ENCODE data around the gene KRT83. TPM values are rescaled to one million over a fixed set of nuclear protein-coding genes. Genes with fewer than 3 reads are reported as not detected.
"Not testable (repeated sequence)": the region's sequence is repeated elsewhere in the genome, so short reads cannot be mapped to it uniquely, and the experiment has no call there.

Gene KRT83
- total and polyA plus RNA-seq, 3 donors from 2014 or later: 0.39 to 1.2 (median 0.44) TPM

DNA sequence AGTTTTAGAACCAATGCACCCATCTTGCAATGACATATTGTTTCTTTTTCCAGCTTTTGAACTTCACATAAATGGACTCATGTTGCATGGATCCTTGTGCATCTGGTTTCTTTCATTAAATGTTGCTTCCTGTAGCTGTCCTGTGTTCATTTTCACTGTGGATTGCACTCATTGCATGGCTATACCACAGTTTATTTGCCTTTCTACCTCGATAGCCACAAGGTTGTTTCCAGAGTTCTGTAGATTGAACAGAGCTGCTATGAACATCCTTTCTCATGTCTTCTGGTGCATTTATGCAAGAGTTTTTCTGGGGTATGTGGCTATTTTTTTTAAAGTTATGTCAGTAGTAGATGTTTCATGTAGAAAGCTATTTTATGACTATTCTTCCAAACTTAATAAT, 26.4 kb downstream of the KRT83 start:
- 80 to 82% methylated on average over 1 of the region's 1 CpG for WGBS, 2 donors

DNA sequence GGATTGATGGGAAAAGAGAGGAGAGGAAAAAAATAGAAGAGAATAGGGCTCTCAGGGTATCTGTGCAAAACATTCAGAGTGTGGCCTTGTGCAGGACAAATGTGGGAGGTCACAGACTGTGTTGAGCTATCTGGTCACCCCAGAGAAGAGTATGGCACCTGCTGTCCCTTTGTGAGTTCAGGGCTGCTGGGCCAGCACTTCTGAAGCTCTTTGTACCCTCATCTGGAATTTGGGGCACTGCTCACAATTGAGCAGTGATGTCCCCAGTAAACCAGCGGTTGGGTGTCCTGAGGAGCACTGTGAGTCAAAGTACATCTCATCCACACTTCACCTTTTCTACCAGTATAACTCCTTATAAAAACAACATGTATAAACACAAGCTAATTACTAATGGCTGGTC, 27.3 kb downstream of the KRT83 start:
- Histone ChIP-seq H3K9me3 (no peaks in the 10 kb centered on the region), H3K27me3 (no peaks in the 10 kb centered on the region), H3K4me1 (no peaks in the 10 kb centered on the region), H3K4me3 (no peak overlapping the region), H3K36me3 (ENCODE audit: low read depth, missing control alignments) (no peaks in the 10 kb centered on the region), H3K27ac (no peak overlapping the region)
- WGBS, 2 donors: 83 to 100% methylated on average over 1 of the region's 1 CpG
- intact Hi-C loops (cut with DNase I; ENCODE audit: low total_unique reads): no loop called here
- DNase-seq: no peak
- TF ChIP-seq POLR2A (IDR thresholded peaks at IDR 0.05): no peak
- TF ChIP-seq, protein P1, sequence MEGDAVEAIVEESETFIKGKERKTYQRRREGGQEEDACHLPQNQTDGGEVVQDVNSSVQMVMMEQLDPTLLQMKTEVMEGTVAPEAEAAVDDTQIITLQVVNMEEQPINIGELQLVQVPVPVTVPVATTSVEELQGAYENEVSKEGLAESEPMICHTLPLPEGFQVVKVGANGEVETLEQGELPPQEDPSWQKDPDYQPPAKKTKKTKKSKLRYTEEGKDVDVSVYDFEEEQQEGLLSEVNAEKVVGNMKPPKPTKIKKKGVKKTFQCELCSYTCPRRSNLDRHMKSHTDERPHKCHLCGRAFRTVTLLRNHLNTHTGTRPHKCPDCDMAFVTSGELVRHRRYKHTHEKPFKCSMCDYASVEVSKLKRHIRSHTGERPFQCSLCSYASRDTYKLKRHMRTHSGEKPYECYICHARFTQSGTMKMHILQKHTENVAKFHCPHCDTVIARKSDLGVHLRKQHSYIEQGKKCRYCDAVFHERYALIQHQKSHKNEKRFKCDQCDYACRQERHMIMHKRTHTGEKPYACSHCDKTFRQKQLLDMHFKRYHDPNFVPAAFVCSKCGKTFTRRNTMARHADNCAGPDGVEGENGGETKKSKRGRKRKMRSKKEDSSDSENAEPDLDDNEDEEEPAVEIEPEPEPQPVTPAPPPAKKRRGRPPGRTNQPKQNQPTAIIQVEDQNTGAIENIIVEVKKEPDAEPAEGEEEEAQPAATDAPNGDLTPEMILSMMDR (IDR thresholded peaks at IDR 0.05): no peak

More for the DNA sequence above, 26.4 kb downstream of the KRT83 start:
- no peak for DNase-seq
- intact Hi-C loops (cut with DNase I; ENCODE audit: low total_unique reads): no loop called here
- no peaks in the 10 kb centered on the region for H3K4me1 ChIP-seq
- H3K27me3 ChIP-seq: no peaks in the 10 kb centered on the region
- H3K27ac ChIP-seq: no peak overlapping the region
- no peak overlapping the region for H3K4me3 ChIP-seq
- no peaks in the 10 kb centered on the region for H3K36me3 ChIP-seq (ENCODE audit: low read depth, missing control alignments)
- TF ChIP-seq, protein P1 (IDR thresholded peaks at IDR 0.05): no peak
- TF ChIP-seq POLR2A (IDR thresholded peaks at IDR 0.05): no peak
- no peaks in the 10 kb centered on the region for H3K9me3 ChIP-seq

DNA sequence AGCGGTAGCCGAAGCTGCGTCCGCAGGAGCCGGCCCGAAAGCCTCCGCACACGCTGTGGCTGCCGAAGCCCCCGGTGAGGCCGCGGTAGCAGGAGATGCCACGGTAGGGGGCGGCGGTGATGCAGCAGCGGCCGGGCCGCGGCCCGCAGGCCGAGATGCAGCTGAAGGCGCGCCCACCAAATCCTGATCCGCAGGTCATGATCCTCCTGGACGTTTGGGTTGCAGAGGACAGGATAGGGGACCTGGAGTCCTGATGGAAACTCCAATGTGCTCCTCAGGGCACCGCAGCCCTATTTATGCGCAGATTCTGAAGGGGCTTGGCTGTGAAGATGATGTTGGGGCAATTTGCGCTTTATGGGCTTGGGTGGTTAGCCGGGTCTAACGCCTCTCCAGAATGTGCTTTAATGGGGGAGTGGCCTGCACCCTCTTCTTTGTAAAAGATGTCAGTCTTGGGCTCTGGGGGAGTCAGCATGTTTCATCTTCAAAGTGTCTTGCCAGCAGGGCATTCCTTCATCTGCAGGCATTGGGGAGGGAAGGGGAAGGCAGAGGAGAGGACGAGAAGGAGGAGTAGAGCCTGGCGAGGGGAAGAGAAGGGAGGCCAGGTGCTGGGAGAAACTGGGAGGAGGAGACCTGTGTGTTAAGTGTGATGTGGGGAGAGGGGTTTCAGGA, 29.8 kb downstream of the KRT83 start, which contains the start of gene KRT81:
Gene KRT81 (minus strand): TSS at position 268 of the 669 bp plus-strand sequence. CDS start 69 bp downstream, at position 199.
- TF ChIP-seq, protein P1 (IDR thresholded peaks at IDR 0.05): no peak
- TF ChIP-seq POLR2A (IDR thresholded peaks at IDR 0.05): no peak
- WGBS, 2 donors: 40 to 43% methylated on average over 7 to 17 of the region's 32 CpGs
- intact Hi-C loops (cut with DNase I; ENCODE audit: low total_unique reads): no loop called here
- Histone ChIP-seq H3K4me3 (no peak within 1 kb of the TSS), H3K27me3 (no peaks in the 10 kb centered on the region), H3K4me1 (no peaks in the 10 kb centered on the region), H3K27ac (no peak within 1 kb of the TSS), H3K36me3 (ENCODE audit: low read depth, missing control alignments) (no peaks in the 10 kb centered on the region), H3K9me3 (no peaks in the 10 kb centered on the region)
- no peak for DNase-seq

DNA sequence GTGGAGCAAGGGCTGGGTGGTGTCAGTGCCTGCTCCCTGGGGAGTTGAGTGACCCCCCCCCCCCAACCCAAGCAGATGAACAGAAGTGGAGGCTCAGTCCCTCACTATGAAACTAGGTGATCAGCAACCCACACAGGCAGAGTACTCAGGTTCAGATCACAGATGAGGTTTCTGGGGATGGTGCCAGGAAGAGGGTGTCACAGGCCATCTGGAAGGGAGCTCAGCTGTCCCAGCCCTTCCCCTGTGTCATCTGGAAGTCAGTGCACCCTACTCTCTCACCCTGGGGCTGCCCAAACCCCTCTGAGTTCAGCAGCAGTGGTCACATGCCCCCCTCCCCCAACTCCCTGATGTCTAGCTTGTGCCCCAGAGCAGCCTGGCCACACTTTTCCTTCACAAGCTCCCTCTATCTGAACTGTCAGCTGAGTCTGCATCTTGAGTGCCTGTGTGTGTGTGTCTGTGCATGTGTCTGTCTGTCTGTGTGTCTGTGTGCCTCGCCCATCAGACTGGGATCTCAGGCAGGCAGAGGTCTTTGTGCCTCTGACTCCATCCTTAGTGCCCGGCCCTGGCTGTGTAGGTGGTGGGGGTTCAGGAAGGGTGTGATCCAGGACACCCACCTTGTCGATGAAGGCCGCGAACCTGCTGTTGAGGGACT, 30.6 kb downstream of the KRT83 start:
- H3K27me3 ChIP-seq: not testable (repeated sequence)
- no CpG with 5 or more reads among the region's 5 CpGs for WGBS, 2 donors

DNA sequence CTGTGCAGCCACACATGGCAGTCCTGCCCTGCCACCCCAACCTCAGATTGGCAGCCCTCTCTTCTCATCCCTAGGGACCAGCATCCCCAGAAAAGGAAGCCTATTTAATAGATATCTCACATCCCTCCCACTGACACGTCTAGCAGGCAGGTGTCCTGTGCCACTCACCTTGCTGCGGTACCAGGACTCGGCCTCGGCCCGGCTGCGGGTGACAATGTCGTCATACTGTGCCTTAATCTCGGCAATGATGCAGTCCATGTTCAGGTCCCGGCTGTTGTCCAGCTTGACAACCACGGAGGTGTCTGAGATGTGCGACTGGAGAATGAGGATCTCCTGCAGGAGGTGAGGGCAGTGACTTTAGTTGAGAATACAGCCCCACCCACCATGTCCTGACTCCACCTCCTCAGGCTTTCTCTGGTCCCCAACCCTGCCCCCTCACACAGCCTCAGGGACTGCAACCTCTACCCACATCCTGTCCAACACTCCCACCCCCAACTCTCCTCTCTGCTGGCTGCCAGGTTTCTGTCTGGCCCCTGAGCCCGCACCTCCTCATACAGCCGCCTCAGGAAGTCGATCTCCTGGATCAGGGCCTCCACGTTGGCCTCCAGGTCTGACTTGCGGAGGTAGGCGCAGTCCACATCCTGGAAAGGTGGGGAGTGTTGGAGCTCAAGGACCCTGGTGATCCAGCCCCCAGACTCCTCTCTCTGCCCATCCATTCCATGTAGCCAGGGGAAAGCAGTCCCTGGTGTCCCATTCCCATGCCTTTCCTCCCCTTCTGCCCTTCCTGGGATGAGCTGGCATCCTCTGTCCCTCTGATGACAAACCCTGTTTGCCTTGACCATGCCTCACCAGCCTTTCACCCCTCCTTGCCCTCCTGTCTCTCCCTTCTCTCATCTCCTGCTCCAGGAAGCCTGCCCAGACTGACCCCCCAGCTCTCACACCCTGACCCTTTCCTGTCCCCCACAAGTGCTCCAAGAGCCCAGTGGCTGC, 33.1 kb downstream of the KRT83 start:
- H3K4me1 ChIP-seq; H3K27ac ChIP-seq; H3K9me3 ChIP-seq; H3K27me3 ChIP-seq; H3K36me3 ChIP-seq (ENCODE audit: low read depth, missing control alignments); intact Hi-C loops (cut with DNase I; ENCODE audit: low total_unique reads); DNase-seq; H3K4me3 ChIP-seq: not testable (repeated sequence)
- WGBS, 2 donors: 84 to 85% methylated on average over 6 to 17 of the region's 17 CpGs

More for the DNA sequence above, 30.6 kb downstream of the KRT83 start:
- DNase-seq; intact Hi-C loops (cut with DNase I; ENCODE audit: low total_unique reads); H3K4me3 ChIP-seq; H3K27ac ChIP-seq; H3K9me3 ChIP-seq; H3K4me1 ChIP-seq; H3K36me3 ChIP-seq (ENCODE audit: low read depth, missing control alignments): not testable (repeated sequence)

DNA sequence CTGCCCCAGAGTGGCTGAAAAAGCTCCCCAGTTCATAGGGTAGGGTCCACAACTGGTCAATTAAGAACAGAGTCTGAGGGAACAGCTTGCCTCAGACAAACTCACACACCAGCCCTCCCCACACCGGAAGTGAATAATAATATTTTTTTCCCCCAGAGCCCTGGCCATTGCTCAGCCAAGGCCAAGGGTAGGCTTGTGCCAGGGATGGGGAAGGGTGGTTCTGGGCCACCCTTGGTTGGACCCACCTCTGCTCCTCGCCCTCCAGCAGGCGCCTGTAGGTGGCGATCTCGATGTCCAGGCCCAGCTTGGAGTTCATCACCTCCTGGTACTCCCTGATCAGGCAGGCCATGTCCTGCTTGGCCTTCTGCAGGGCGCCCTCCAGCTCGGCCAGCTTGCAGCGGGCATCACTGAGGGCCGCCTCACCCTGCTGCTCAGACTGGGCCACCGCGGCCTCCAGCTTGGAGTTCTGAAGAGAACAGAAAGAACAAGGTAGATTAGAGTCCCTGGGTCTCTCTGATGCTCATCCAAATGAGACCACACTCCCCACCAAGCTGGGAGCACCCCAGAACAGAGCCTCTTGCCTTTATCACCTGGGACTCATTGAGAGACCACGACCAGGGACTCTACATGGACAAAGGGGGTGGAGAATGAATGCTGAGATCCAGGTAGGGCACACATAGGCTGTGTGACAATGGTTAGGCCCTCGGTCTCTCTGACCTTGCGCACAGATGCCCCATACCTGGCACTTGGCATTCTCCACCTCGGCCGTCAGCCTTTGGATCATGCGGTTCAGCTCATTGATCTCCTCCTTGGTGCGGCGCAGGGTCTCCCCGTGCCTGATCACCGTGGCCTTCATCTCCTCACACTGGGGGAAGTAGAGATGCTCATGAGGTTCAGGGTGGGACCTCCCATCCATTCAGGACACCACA, 34.1 kb downstream of the KRT83 start:
- H3K27me3 ChIP-seq; H3K36me3 ChIP-seq (ENCODE audit: low read depth, missing control alignments); H3K4me3 ChIP-seq; H3K27ac ChIP-seq; DNase-seq; H3K9me3 ChIP-seq; intact Hi-C loops (cut with DNase I; ENCODE audit: low total_unique reads); H3K4me1 ChIP-seq: not testable (repeated sequence)
- 90 to 92% methylated on average over 10 to 21 of the region's 21 CpGs for WGBS, 2 donors

Measured in testis (tissue), 3 donors.